ENCODE results near the gene GPR171. TPM values are rescaled to one million over a fixed set of nuclear protein-coding genes. Genes with fewer than 3 reads are reported as not detected.
"Not testable (repeated sequence)": the region's sequence is repeated elsewhere in the genome, so short reads cannot be mapped to it uniquely, and the experiment has no call there.

GPR171 gene
- polyA plus RNA-seq, 1 donor from 2014 or later, result not detected

DNA sequence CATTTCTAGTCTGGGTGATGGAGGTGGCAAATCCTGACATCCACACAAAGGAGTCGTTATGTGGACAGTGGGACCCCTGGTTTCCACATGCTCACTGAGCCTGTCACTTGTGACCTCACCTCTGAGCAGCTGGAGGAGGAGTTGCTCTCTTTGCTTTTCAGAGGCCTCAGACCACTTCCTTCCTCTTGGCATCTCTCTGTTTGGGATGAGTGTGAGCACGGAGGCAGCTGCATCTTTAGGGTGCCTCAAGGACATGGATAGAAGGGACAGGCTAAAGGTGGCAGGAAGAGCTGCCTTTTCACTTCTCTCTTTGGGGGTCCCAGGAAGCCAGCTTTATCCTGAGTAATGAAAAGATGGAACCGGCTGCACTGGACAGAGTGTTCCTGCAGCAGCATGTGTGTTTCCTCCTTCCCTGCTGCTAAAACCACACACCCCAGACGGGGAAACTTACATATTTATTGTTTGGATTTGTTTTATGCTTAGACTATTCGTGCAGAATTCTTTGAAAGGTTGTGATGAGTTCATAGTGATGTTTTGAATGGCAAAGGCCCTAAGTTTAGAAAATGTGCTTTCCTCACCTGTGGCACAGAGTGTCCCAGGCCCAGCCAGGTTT, 31.8 kb downstream of the GPR171 start:
- no peak overlapping the region for H2AFZ ChIP-seq (ENCODE audit: low read depth, low read length)
- no peaks in the 10 kb centered on the region for H3K9me2 ChIP-seq (ENCODE audit: insufficient read depth, low read length)
- peaks cover 9% of the 10 kb centered on the region for H3K36me3 ChIP-seq (ENCODE audit: insufficient read depth, low read length)
- no peaks in the 10 kb centered on the region for H3F3A ChIP-seq (ENCODE audit: insufficient read depth, low read length, poor library complexity, severe bottlenecking)
- no peak overlapping the region for H3K9ac ChIP-seq (ENCODE audit: low read length)
- H4K20me1 ChIP-seq (ENCODE audit: insufficient read depth), result no peaks in the 10 kb centered on the region
- H3K9me3 ChIP-seq (ENCODE audit: low read length), result no peaks in the 10 kb centered on the region
- H3K79me2 ChIP-seq (replicated peaks; ENCODE audit: insufficient read depth, low read length), result no peaks in the 10 kb centered on the region
- no peaks in the 10 kb centered on the region for H3K27me3 ChIP-seq (ENCODE audit: insufficient read depth, low read depth, low read length)
- no peak overlapping the region for H3K27ac ChIP-seq (ENCODE audit: low read length)
- no peak overlapping the region for H3K4me2 ChIP-seq (ENCODE audit: low read length)
- no peak overlapping the region for H3K4me3 ChIP-seq (ENCODE audit: low read length)
- TF ChIP-seq EP300 (conservative IDR thresholded peaks at IDR 0.05; ENCODE audit: poor library complexity, severe bottlenecking) (no peak), POLR2AphosphoS5 (IDR thresholded peaks at IDR 0.05) (peak; percentile 14), EZH2 (IDR thresholded peaks at IDR 0.05; ENCODE audit: borderline replicate concordance, insufficient read depth, low read length, poor library complexity, severe bottlenecking) (no peak)

GRCh38 chr3:151169948-151170679, 32.9 kb downstream of the GPR171 start:
- not testable (repeated sequence) for H4K20me1 ChIP-seq (ENCODE audit: insufficient read depth); H3K9me3 ChIP-seq (ENCODE audit: low read length); H3K9me2 ChIP-seq (ENCODE audit: insufficient read depth, low read length); H3K27me3 ChIP-seq (ENCODE audit: insufficient read depth, low read depth, low read length); H3K27ac ChIP-seq (ENCODE audit: low read length); H3K4me3 ChIP-seq (ENCODE audit: low read length); H3K4me2 ChIP-seq (ENCODE audit: low read length); H3K9ac ChIP-seq (ENCODE audit: low read length); H2AFZ ChIP-seq (ENCODE audit: low read depth, low read length); H3K79me2 ChIP-seq (replicated peaks; ENCODE audit: insufficient read depth, low read length); H3F3A ChIP-seq (ENCODE audit: insufficient read depth, low read length, poor library complexity, severe bottlenecking)
- peaks cover 13% of the 10 kb centered on the region for H3K36me3 ChIP-seq (ENCODE audit: insufficient read depth, low read length)

DNA sequence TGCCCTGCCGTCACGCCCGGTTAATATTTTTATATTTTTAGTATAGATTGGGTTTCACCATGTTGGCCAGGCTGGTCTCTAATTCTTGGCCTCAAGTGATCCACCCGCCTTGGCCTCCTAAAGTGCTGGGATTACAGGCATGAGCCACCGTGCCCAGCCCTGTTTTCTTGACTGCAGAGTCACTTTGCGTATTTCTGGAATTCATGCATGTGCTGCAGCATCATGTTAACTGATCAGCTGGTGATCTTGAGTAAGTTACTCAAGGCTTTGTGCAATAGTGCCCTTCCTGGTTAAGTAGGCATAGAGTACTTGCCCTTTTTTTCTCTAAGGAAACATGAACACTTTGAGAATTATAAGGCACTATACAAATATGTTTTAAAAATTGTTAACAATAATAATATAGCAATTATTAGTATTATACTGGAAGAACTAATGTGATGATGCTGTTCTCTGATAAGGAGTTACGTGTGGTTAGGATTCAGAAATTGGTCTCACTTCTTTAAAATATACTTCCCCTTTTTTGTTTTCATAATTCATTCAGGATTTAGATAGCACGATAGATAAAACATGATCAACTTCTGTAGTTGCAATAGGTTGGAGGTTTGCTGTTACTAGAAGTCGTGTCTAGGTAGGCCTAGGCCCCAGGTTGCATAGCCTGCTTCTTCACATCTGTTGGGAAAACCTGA, 33.6 kb downstream of the GPR171 start:
- Histone ChIP-seq H3K27ac (ENCODE audit: low read length) (no peak overlapping the region), H3K9ac (ENCODE audit: low read length) (no peak overlapping the region), H3K9me2 (ENCODE audit: insufficient read depth, low read length) (no peaks in the 10 kb centered on the region), H3K4me2 (ENCODE audit: low read length) (no peak overlapping the region), H2AFZ (ENCODE audit: low read depth, low read length) (no peak overlapping the region), H3F3A (ENCODE audit: insufficient read depth, low read length, poor library complexity, severe bottlenecking) (no peaks in the 10 kb centered on the region), H4K20me1 (ENCODE audit: insufficient read depth) (no peaks in the 10 kb centered on the region), H3K4me3 (ENCODE audit: low read length) (no peak overlapping the region), H3K9me3 (ENCODE audit: low read length) (no peaks in the 10 kb centered on the region), H3K27me3 (ENCODE audit: insufficient read depth, low read depth, low read length) (no peaks in the 10 kb centered on the region), H3K36me3 (ENCODE audit: insufficient read depth, low read length) (peaks cover 14% of the 10 kb centered on the region), H3K79me2 (replicated peaks; ENCODE audit: insufficient read depth, low read length) (no peaks in the 10 kb centered on the region)
- TF ChIP-seq, protein P1, sequence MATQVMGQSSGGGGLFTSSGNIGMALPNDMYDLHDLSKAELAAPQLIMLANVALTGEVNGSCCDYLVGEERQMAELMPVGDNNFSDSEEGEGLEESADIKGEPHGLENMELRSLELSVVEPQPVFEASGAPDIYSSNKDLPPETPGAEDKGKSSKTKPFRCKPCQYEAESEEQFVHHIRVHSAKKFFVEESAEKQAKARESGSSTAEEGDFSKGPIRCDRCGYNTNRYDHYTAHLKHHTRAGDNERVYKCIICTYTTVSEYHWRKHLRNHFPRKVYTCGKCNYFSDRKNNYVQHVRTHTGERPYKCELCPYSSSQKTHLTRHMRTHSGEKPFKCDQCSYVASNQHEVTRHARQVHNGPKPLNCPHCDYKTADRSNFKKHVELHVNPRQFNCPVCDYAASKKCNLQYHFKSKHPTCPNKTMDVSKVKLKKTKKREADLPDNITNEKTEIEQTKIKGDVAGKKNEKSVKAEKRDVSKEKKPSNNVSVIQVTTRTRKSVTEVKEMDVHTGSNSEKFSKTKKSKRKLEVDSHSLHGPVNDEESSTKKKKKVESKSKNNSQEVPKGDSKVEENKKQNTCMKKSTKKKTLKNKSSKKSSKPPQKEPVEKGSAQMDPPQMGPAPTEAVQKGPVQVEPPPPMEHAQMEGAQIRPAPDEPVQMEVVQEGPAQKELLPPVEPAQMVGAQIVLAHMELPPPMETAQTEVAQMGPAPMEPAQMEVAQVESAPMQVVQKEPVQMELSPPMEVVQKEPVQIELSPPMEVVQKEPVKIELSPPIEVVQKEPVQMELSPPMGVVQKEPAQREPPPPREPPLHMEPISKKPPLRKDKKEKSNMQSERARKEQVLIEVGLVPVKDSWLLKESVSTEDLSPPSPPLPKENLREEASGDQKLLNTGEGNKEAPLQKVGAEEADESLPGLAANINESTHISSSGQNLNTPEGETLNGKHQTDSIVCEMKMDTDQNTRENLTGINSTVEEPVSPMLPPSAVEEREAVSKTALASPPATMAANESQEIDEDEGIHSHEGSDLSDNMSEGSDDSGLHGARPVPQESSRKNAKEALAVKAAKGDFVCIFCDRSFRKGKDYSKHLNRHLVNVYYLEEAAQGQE (IDR thresholded peaks at IDR 0.05; ENCODE audit: borderline replicate concordance), result no peak
- no peak for TF ChIP-seq SMC3 (conservative IDR thresholded peaks at IDR 0.05; ENCODE audit: poor library complexity)
- no peak for TF ChIP-seq EZH2 (IDR thresholded peaks at IDR 0.05; ENCODE audit: borderline replicate concordance, insufficient read depth, low read length, poor library complexity, severe bottlenecking)
- TF ChIP-seq POLR2AphosphoS5 (IDR thresholded peaks at IDR 0.05), result no peak
- TF ChIP-seq, protein P2, sequence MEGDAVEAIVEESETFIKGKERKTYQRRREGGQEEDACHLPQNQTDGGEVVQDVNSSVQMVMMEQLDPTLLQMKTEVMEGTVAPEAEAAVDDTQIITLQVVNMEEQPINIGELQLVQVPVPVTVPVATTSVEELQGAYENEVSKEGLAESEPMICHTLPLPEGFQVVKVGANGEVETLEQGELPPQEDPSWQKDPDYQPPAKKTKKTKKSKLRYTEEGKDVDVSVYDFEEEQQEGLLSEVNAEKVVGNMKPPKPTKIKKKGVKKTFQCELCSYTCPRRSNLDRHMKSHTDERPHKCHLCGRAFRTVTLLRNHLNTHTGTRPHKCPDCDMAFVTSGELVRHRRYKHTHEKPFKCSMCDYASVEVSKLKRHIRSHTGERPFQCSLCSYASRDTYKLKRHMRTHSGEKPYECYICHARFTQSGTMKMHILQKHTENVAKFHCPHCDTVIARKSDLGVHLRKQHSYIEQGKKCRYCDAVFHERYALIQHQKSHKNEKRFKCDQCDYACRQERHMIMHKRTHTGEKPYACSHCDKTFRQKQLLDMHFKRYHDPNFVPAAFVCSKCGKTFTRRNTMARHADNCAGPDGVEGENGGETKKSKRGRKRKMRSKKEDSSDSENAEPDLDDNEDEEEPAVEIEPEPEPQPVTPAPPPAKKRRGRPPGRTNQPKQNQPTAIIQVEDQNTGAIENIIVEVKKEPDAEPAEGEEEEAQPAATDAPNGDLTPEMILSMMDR (IDR thresholded peaks at IDR 0.05; ENCODE audit: poor library complexity, severe bottlenecking), result no peak
- TF ChIP-seq EP300 (conservative IDR thresholded peaks at IDR 0.05; ENCODE audit: poor library complexity, severe bottlenecking), result no peak
- no peak for TF ChIP-seq TAF1 (IDR thresholded peaks at IDR 0.05; ENCODE audit: low read depth)
- no peak for TF ChIP-seq RAD21 (conservative IDR thresholded peaks at IDR 0.05)
- TF ChIP-seq MXI1 (conservative IDR thresholded peaks at IDR 0.05; ENCODE audit: poor library complexity, severe bottlenecking), result no peak
